ENCODE measurements around the gene GEMIN4. TPM values are rescaled to one million over a fixed set of nuclear protein-coding genes. Genes with fewer than 3 reads are reported as not detected.

The GEMIN4 gene
- total RNA-seq, 2 donors from 2014 or later: 12.9 to 31.9 TPM

DNA sequence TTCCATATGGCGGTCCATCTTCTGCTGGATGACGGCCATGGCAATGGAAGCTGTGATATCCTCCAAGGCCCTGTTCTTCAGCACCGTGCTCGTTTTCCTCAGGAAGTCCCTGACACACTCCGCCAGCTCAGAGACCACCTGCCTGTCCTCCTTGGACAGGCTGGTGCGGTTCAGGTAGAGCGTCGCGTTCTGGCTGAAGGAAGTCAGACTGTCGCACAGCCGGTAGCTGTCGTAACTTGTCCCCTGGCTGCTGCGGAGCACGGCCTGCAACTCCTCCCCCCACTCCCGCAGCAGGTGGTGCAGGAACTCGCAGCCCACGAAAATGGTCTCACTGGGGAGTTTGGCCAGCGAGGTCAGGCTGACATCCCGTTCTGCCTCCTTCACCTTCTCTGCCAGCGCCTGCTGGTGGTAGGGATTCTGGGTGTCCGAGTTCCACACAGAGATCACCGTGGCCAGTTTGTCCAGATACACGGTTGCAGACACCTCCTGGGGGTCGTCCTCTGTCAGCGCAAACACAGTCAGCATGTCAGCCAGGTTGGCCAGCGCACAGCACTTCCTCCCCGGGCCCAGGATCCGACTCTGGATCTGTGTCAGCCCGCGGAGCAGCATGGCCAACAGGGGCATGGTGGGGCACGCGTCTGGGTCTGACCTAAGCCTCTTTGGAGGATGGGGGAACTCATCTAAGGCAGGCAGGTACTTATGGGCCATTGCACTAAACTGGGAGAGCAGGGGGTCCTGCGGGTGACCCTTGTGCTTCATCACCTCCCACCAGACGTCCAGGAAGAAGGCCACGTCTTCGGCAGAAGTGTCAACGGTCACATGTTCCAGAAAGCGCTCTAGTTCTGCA is 5.1 kb downstream of the GEMIN4 start:
- Histone ChIP-seq H3K27ac (no peak overlapping the region), H3K4me1 (no peaks in the 10 kb centered on the region), H3K27me3 (no peaks in the 10 kb centered on the region), H3K4me3 (no peak overlapping the region), H3K9ac (ENCODE audit: low read depth in 2 of 2, low read length in 2 of 2) (no peak overlapping the region), H3K36me3 (peaks cover 8% of the 10 kb centered on the region), H3K9me3 (no peaks in the 10 kb centered on the region)
- DNase-seq: no peak
- intact Hi-C loops (cut with DNase I): no loop called here
- TF ChIP-seq, protein P1, sequence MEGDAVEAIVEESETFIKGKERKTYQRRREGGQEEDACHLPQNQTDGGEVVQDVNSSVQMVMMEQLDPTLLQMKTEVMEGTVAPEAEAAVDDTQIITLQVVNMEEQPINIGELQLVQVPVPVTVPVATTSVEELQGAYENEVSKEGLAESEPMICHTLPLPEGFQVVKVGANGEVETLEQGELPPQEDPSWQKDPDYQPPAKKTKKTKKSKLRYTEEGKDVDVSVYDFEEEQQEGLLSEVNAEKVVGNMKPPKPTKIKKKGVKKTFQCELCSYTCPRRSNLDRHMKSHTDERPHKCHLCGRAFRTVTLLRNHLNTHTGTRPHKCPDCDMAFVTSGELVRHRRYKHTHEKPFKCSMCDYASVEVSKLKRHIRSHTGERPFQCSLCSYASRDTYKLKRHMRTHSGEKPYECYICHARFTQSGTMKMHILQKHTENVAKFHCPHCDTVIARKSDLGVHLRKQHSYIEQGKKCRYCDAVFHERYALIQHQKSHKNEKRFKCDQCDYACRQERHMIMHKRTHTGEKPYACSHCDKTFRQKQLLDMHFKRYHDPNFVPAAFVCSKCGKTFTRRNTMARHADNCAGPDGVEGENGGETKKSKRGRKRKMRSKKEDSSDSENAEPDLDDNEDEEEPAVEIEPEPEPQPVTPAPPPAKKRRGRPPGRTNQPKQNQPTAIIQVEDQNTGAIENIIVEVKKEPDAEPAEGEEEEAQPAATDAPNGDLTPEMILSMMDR (IDR thresholded peaks at IDR 0.05): no peak

DNA sequence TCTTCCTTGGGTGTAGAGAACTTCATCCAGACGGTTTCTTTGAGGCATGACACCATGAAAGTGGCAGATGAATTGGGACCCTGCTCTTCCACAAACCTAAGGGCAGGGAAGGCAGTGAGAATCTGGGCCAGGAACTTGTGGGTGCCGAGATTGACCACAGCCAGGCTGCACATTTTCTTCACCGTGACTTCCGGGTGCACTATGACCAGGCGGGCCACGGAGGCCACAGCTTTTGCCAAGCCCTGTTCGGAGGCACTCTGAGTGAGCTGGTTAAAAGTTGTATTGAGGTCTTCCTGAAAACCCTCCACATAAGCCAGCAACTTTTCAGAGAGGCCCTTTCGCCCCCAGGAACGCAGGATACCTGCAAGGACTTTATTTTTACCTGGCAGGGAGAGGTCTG is 5.9 kb downstream of the GEMIN4 start:
- Histone ChIP-seq H3K4me3 (no peak overlapping the region), H3K36me3 (peaks cover 8% of the 10 kb centered on the region), H3K9ac (ENCODE audit: low read depth in 2 of 2, low read length in 2 of 2) (no peak overlapping the region), H3K9me3 (no peaks in the 10 kb centered on the region), H3K4me1 (no peaks in the 10 kb centered on the region), H3K27ac (no peak overlapping the region), H3K27me3 (no peaks in the 10 kb centered on the region)
- no peak for DNase-seq
- TF ChIP-seq, protein P1 (IDR thresholded peaks at IDR 0.05): no peak
- intact Hi-C loops (cut with DNase I): no loop called here

DNA sequence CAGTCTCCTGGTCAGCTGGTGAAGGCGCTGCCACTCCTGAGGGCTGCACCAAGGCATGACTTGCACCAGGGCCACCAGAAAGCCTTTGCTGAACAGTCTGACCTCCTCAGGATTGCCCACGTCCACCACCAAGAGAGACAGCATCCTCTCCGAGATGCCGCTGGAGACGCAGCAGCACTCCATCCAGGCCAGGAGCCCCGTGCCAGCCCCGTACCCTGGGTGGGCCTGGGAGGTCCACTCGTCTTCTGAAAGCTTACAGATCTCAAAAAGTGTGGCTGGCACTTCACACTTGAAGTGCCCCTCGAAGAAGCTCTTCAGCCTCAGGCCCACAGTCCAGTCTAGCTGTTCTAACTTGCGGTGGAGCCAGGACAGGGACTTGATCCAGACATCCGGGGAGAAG is 6.7 kb downstream of the GEMIN4 start:
- H3K4me1 ChIP-seq: no peaks in the 10 kb centered on the region
- intact Hi-C loops (cut with DNase I): no loop called here
- no peak overlapping the region for H3K4me3 ChIP-seq
- TF ChIP-seq, protein P1 (IDR thresholded peaks at IDR 0.05): no peak
- no peak overlapping the region for H3K27ac ChIP-seq
- DNase-seq: no peak
- H3K9ac ChIP-seq (ENCODE audit: low read depth in 2 of 2, low read length in 2 of 2): no peak overlapping the region
- peaks cover 8% of the 10 kb centered on the region for H3K36me3 ChIP-seq
- no peaks in the 10 kb centered on the region for H3K27me3 ChIP-seq
- no peaks in the 10 kb centered on the region for H3K9me3 ChIP-seq

DNA sequence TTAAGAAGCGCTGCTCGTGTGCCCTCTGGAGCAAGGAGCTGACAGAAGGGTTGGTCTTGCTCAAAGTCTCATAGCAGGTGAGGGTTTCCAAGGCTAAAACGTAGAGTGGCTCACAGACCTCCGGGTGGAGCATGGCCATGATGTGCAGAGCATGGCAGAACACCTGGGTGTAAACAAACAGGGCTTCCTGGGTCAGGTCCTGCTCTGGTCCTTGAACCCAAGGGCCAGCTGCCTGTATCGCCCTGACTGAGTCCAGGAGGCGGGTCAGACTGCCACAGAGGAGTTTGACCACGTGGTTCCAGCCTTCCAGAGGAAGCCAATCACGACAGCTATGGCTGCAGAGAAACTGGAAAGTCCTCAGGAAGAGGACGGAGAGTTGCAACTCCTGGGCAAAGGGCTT is 7.1 kb downstream of the GEMIN4 start:
- intact Hi-C loops (cut with DNase I): no loop called here
- no peaks in the 10 kb centered on the region for H3K9me3 ChIP-seq
- H3K36me3 ChIP-seq: peaks cover 8% of the 10 kb centered on the region
- no peak overlapping the region for H3K27ac ChIP-seq
- TF ChIP-seq, protein P1 (IDR thresholded peaks at IDR 0.05): no peak
- no peak for DNase-seq
- H3K9ac ChIP-seq (ENCODE audit: low read depth in 2 of 2, low read length in 2 of 2): no peak overlapping the region
- no peaks in the 10 kb centered on the region for H3K27me3 ChIP-seq
- no peaks in the 10 kb centered on the region for H3K4me1 ChIP-seq
- no peak overlapping the region for H3K4me3 ChIP-seq

DNA sequence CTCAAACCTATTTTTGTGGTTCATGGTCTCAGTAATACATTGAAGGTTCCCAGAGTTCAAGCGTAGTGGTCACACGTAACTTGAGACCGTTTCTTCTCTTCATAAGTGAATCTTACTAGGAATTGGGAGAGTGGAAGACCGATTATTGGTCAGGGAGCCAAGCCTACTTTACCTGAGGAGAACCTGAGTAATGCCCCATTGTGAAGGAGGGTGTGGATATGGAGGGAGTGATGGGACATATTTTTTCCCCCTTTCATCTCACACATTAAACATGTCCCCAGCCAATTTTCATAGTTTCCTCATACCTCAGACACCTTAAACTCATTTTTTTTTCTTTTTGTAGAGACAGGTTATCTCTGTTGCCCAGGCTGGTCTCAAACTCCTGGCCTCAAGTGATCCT is 8.9 kb downstream of the GEMIN4 start:
- no peaks in the 10 kb centered on the region for H3K27me3 ChIP-seq
- no peak for DNase-seq
- H3K9ac ChIP-seq (ENCODE audit: low read depth in 2 of 2, low read length in 2 of 2): no peak overlapping the region
- H3K4me3 ChIP-seq: no peak overlapping the region
- no peaks in the 10 kb centered on the region for H3K9me3 ChIP-seq
- intact Hi-C loops (cut with DNase I): no loop called here
- H3K27ac ChIP-seq: no peak overlapping the region
- TF ChIP-seq, protein P1 (IDR thresholded peaks at IDR 0.05): no peak
- no peaks in the 10 kb centered on the region for H3K4me1 ChIP-seq
- H3K36me3 ChIP-seq: peaks cover 8% of the 10 kb centered on the region

All from colonic mucosa (tissue), 4 donors.